Adipose tissue (tissue), 3 donors: ENCODE results near the gene EIF3L. TPM values are rescaled to one million over a fixed set of nuclear protein-coding genes. Genes with fewer than 3 reads are reported as not detected.

Experiments
- H3K27ac ChIP-seq: one replicate; pipeline ENCODE4 v1.5.1; 2013; ENCODE audit warnings: low read depth, low read length
- WGBS, 3 donors: extraction: QIAGEN DNeasy Blood & Tissue Kit; methylation state at CpG; one replicate each; pipeline ENCODE4 v1.1.7; 2013; 5-methylcytosine and 5-hydroxymethylcytosine counted together
- polyA plus RNA-seq, 3 donors: library from polyadenylated mRNA; stranded (reverse); fragments of 200-250 nt; gene quantifications; one replicate each; pipeline ENCODE4 v1.2.3, GENCODE V29; 2013
- donor health status: healthy with polysubstance abuse.
- donor health status: Bipolar disorder and iron deficiency.
- donor health status: healthy.

EIF3L gene
- polyA plus RNA-seq, 3 donors = 315 to 364 (median 352) TPM

GRCh38 chr22:37892566-37893335 is 43.5 kb downstream of the EIF3L start:
- no peak overlapping the region for H3K27ac ChIP-seq
- WGBS, 3 donors = 24 to 66% (median 60%) methylated on average over 7 of the region's 7 CpGs

GRCh38 chr22:37893583-37893983 is 44.4 kb downstream of the EIF3L start:
- 50 to 83% (median 78%) methylated on average over 5 of the region's 5 CpGs for WGBS, 3 donors
- H3K27ac ChIP-seq = no peak overlapping the region

- 58 to 63% (median 58%) methylated on average over 8 of the region's 8 CpGs for WGBS, 3 donors
- H3K27ac ChIP-seq = no peak overlapping the region
Measured at GRCh38 chr22:37894939-37895670, 45.9 kb downstream of the EIF3L start.

- H3K27ac ChIP-seq = no peak overlapping the region
- whole genome bisulfite sequencing, 3 donors = 28 to 53% (median 28%) methylated on average over 5 of the region's 5 CpGs
Measured at GRCh38 chr22:37896181-37896592, 47.0 kb downstream of the EIF3L start.

DNA sequence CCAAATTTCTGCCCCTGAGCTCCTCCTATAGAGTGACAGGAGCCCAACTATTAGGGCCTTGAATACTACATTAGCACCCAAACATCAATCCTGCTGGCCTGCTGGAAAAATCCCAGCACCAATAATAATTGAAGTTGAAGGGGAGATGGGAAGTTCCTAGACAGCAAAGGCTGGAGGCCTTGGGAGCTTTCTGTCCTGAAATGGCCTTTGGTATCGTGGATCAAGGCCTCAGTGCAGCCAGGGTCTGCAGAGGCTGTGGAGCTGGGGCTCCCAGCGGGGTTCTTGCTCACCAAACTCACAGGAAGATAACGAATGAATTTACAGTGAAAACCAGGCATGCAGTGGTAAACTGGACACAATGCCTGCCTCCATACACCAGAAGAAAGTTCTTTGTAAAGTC is 47.7 kb downstream of the EIF3L start:
- 45 to 73% (median 68%) methylated on average over 3 of the region's 3 CpGs for WGBS, 3 donors
- no peak overlapping the region for H3K27ac ChIP-seq

- H3K27ac ChIP-seq = no peak overlapping the region
- WGBS, 3 donors = 81 to 92% (median 90%) methylated on average over 2 of the region's 2 CpGs
Measured at GRCh38 chr22:37897807-37898206, 48.6 kb downstream of the EIF3L start.

GRCh38 chr22:37898441-37899181 is 49.4 kb downstream of the EIF3L start:
- H3K27ac ChIP-seq = no peak overlapping the region
- WGBS, 3 donors = 66 to 77% (median 76%) methylated on average over 9 of the region's 9 CpGs

GRCh38 chr22:37904572-37905533 is 55.6 kb downstream of the EIF3L start:
- peak overlapping the region; percentile 28 for H3K27ac ChIP-seq
- WGBS, 3 donors = 54 to 74% (median 55%) methylated on average over 10 of the region's 10 CpGs

GRCh38 chr22:37905534-37906363 is 56.5 kb downstream of the EIF3L start, which contains the start of gene MICALL1:
Gene MICALL1 (plus strand): TSS chr22:37906297. CDS start chr22:37906423, 126 bp downstream.
- WGBS, 3 donors = 4 to 6% (median 4%) methylated on average over 62 to 90 of the region's 90 CpGs
- H3K27ac ChIP-seq = peak within 1 kb of the TSS; percentile 55

DNA sequence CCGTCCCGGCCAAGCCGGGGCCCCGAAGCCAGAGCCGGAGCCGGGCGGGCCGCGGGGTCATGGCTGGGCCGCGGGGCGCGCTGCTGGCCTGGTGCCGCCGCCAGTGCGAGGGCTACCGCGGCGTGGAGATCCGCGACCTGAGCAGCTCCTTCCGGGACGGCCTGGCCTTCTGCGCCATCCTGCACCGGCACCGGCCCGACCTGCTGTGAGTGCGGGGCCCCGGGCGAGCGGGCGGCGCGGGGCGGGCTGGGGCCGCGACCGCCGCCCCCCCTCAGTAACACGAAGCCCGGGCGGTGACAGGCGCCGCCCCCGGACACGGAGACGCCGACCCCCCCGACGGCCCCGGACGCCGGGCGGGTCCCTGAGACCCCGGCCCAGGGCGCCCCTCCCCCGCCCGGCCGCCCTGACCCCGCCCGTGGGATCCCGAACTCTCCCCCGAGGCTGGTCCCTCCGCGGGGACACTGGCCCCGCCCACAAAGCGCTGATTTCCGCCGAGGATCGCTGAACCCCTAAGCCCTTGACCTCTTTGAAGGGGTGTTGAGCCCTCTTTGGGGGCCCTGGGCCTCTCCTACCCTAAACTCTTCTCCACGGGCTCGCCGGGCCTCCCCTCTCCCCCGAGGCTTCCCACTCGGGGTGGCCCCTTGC is 57.3 kb downstream of the EIF3L start:
- WGBS, 3 donors = 1% methylated on average over 51 to 75 of the region's 75 CpGs
- H3K27ac ChIP-seq = peak overlapping the region; percentile 55

DNA sequence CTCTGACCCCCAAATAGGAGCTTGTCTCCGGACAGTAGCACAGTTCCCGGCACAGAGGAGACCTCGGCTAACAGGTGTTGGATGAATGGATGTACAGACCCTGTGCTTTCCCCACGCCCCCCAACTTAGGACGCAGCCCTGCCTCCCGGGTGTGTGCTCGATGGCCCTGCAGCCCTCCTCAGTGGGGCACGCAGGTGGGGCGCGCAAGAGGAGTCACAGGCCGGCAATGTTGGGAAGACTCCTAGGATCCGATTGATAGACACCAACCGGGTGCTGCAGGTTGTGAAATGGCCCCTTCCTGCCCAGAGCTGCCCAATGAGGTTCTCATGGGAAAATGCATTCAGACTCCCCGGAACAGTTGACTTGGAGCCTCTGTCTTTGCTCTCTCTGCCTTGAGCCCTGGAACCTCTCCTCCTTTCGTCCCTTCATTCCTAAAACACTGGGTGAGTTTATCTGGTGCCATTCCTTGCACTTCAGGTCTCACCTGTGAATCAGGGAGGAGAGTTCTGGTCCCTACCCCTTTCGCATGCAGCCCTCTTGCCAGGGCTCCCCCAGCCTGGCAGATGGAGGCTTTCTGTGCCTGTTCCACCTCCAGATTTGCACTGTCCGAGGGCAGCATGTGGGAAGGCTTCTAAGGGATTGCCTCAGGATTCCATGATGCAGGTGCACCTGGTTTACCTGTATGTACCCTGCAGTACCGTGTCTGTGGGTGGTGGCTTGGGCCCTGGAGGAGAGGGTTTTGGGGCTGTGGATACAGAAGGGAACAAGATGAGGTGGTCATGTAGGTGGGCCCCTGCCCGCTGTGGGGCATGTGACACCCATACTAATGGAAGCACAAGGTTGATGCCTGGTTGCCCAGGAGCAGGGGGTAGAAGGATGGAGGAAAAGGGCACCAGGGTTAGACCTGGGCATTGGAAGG is 58.1 kb downstream of the EIF3L start:
- H3K27ac ChIP-seq = no peak overlapping the region

GRCh38 chr22:37909766-37910165 is 60.5 kb downstream of the EIF3L start:
- 77 to 85% (median 81%) methylated on average over 7 of the region's 7 CpGs for WGBS, 3 donors

More for the DNA sequence above, 58.1 kb downstream of the EIF3L start:
- WGBS, 3 donors = 30 to 39% (median 39%) methylated on average over 19 of the region's 19 CpGs

GRCh38 chr22:37910890-37911672 is 61.9 kb downstream of the EIF3L start:
- H3K27ac ChIP-seq = no peak overlapping the region
- 69 to 78% (median 72%) methylated on average over 15 of the region's 15 CpGs for WGBS, 3 donors

More at GRCh38 chr22:37909766-37910165, 60.5 kb downstream of the EIF3L start:
- H3K27ac ChIP-seq = no peak overlapping the region

DNA sequence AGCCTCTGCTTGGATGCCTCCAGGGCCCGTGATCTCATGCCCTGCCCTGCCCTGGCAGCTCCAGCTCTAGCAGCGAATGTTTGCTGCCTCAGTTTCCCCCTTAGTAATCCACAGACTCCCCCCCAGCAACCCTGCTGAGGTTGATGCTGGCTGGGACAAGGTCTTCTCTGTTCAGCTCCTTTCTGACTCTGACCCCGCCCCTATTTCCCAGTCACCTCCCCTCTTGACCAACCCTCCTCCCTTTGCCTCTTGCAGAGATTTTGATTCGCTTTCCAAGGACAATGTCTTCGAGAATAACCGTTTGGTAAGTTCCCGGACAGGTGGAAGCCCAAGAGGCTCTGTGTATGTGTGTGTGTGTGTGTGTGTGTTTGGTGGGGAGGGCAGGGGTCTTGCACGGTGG is 62.5 kb downstream of the EIF3L start:
- WGBS, 3 donors = 55 to 86% (median 80%) methylated on average over 8 of the region's 8 CpGs
- no peak overlapping the region for H3K27ac ChIP-seq

DNA sequence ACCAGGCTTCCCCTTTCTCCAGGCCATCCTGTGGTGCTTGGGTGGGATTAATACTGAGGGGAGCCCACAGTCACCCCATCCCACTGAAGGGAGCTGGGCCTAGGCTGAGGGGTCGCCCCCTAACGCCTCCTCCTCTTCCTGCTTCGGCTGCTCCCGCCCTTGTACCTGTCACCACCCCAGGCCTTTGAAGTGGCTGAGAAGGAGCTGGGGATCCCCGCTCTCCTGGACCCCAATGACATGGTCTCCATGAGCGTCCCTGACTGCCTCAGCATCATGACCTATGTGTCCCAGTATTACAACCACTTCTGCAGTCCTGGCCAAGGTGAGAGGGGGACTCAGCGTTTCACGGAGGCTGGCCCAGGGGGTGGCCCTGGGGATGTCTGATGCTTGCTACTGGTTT is 63.0 kb downstream of the EIF3L start:
- no peak overlapping the region for H3K27ac ChIP-seq
- 79 to 82% (median 81%) methylated on average over 8 of the region's 8 CpGs for WGBS, 3 donors
